Testis (tissue), 2 donors: ENCODE measurements around the gene CHERP.

ENCODE experiments used
- CTCF ChIP-seq, 3 experiments: fragments of 450-650 bp in 2 of 3; fragments of 200-600 bp in 1 of 3; sonication (generic) in 1 of 3; IDR thresholded peaks; one replicate each; pipeline ENCODE4 v1.5.1; 2016 to 2019; ENCODE audit warnings: antibody characterized with exemption in 3 of 3, mild to moderate bottlenecking in 2 of 3, moderate library complexity in 1 of 3
- POLR2A ChIP-seq: fragments of 450-650 bp; IDR thresholded peaks from one replicate; pipeline ENCODE4 v1.6.1; 2017; ENCODE audit warnings: antibody characterized with exemption, mild to moderate bottlenecking, moderate library complexity

- TF ChIP-seq CTCF (IDR thresholded peaks at IDR 0.05), result no peak
- no peak for TF ChIP-seq POLR2A
Observed at GRCh38 chr19:16470541-16470910, 71.7 kb downstream of the CHERP start.
